ENCODE data around the gene SNPH.
A peak's percentile ranks its signal among the peaks of the same experiment; 100 is the strongest.
"Not testable (repeated sequence)": the region's sequence is repeated elsewhere in the genome, so short reads cannot be mapped to it uniquely, and the experiment has no call there.

SNPH gene

GRCh38 chr20:1334761-1335160 is 68.7 kb downstream of the SNPH start:
- Mint-ChIP-seq H3K4me3 (no peak overlapping the region), H3K27ac (no peak overlapping the region), H3K36me3 (ENCODE audit: low read depth) (peaks cover 38% of the 10 kb centered on the region), H3K9me3 (no peaks in the 10 kb centered on the region), H3K27me3 (peaks cover 8% of the 10 kb centered on the region), H3K4me1 (ENCODE audit: low read depth) (peaks cover 74% of the 10 kb centered on the region)
- intact Hi-C loops (cut with micrococcal nuclease) = no loop called here

- peaks cover 65% of the 10 kb centered on the region for H3K4me1 Mint-ChIP-seq (ENCODE audit: low read depth)
- H3K4me3 Mint-ChIP-seq = no peak overlapping the region
- no peaks in the 10 kb centered on the region for H3K9me3 Mint-ChIP-seq
- H3K27me3 Mint-ChIP-seq = peaks cover 8% of the 10 kb centered on the region
- intact Hi-C loops (cut with micrococcal nuclease) = no loop called here
- H3K27ac Mint-ChIP-seq = peak overlapping the region; percentile 41
- peaks cover 30% of the 10 kb centered on the region for H3K36me3 Mint-ChIP-seq (ENCODE audit: low read depth)
Measured at GRCh38 chr20:1335961-1336698, 70.0 kb downstream of the SNPH start.

GRCh38 chr20:1336699-1337367 is 70.7 kb downstream of the SNPH start:
- H3K36me3 Mint-ChIP-seq (ENCODE audit: low read depth) = peaks cover 23% of the 10 kb centered on the region
- H3K9me3 Mint-ChIP-seq = no peaks in the 10 kb centered on the region
- intact Hi-C loops (cut with micrococcal nuclease) = no loop called here
- peaks cover 61% of the 10 kb centered on the region for H3K4me1 Mint-ChIP-seq (ENCODE audit: low read depth)
- H3K27ac Mint-ChIP-seq = peak overlapping the region; percentile 41
- H3K4me3 Mint-ChIP-seq = no peak overlapping the region
- peaks cover 8% of the 10 kb centered on the region for H3K27me3 Mint-ChIP-seq

GRCh38 chr20:1337441-1337840 is 71.3 kb downstream of the SNPH start:
- Mint-ChIP-seq H3K9me3 (no peaks in the 10 kb centered on the region), H3K27ac (no peak overlapping the region), H3K36me3 (ENCODE audit: low read depth) (peaks cover 18% of the 10 kb centered on the region), H3K27me3 (peaks cover 8% of the 10 kb centered on the region), H3K4me3 (no peak overlapping the region), H3K4me1 (ENCODE audit: low read depth) (peaks cover 61% of the 10 kb centered on the region)
- intact Hi-C loops (cut with micrococcal nuclease) = no loop called here

GRCh38 chr20:1338096-1338495 is 72.0 kb downstream of the SNPH start:
- intact Hi-C loops (cut with micrococcal nuclease) = no loop called here
- H3K36me3 Mint-ChIP-seq (ENCODE audit: low read depth) = peaks cover 18% of the 10 kb centered on the region
- H3K4me1 Mint-ChIP-seq (ENCODE audit: low read depth) = peaks cover 55% of the 10 kb centered on the region
- H3K4me3 Mint-ChIP-seq = no peak overlapping the region
- peaks cover 8% of the 10 kb centered on the region for H3K27me3 Mint-ChIP-seq
- no peak overlapping the region for H3K27ac Mint-ChIP-seq
- H3K9me3 Mint-ChIP-seq = no peaks in the 10 kb centered on the region

- no peaks in the 10 kb centered on the region for H3K9me3 Mint-ChIP-seq
- no peak overlapping the region for H3K4me3 Mint-ChIP-seq
- no peak overlapping the region for H3K27ac Mint-ChIP-seq
- H3K27me3 Mint-ChIP-seq = peaks cover 8% of the 10 kb centered on the region
- intact Hi-C loops (cut with micrococcal nuclease) = no loop called here
- H3K4me1 Mint-ChIP-seq (ENCODE audit: low read depth) = peaks cover 48% of the 10 kb centered on the region
- H3K36me3 Mint-ChIP-seq (ENCODE audit: low read depth) = peaks cover 12% of the 10 kb centered on the region
Measured at GRCh38 chr20:1338801-1339200, 72.7 kb downstream of the SNPH start.

- peaks cover 9% of the 10 kb centered on the region for H3K36me3 Mint-ChIP-seq (ENCODE audit: low read depth)
- H3K27ac Mint-ChIP-seq = no peak overlapping the region
- H3K27me3 Mint-ChIP-seq = peaks cover 8% of the 10 kb centered on the region
- H3K9me3 Mint-ChIP-seq = no peaks in the 10 kb centered on the region
- intact Hi-C loops (cut with micrococcal nuclease) = no loop called here
- H3K4me3 Mint-ChIP-seq = no peak overlapping the region
- peaks cover 25% of the 10 kb centered on the region for H3K4me1 Mint-ChIP-seq (ENCODE audit: low read depth)
Measured at GRCh38 chr20:1341561-1342265, 75.6 kb downstream of the SNPH start.

GRCh38 chr20:1343446-1344124 is 77.5 kb downstream of the SNPH start:
- H3K4me1 Mint-ChIP-seq (ENCODE audit: low read depth); H3K4me3 Mint-ChIP-seq; H3K27me3 Mint-ChIP-seq; intact Hi-C loops (cut with micrococcal nuclease); H3K36me3 Mint-ChIP-seq (ENCODE audit: low read depth); H3K27ac Mint-ChIP-seq: not testable (repeated sequence)
- H3K9me3 Mint-ChIP-seq = peaks cover 11% of the 10 kb centered on the region

- Mint-ChIP-seq H3K27me3 (no peaks in the 10 kb centered on the region), H3K9me3 (peaks cover 18% of the 10 kb centered on the region), H3K36me3 (ENCODE audit: low read depth) (peaks cover 10% of the 10 kb centered on the region), H3K4me3 (no peak overlapping the region), H3K4me1 (ENCODE audit: low read depth) (peaks cover 6% of the 10 kb centered on the region), H3K27ac (no peak overlapping the region)
- intact Hi-C loops (cut with micrococcal nuclease) = no loop called here
Measured at GRCh38 chr20:1345030-1345755, 79.1 kb downstream of the SNPH start.

GRCh38 chr20:1345756-1346093 is 79.6 kb downstream of the SNPH start:
- H3K36me3 Mint-ChIP-seq (ENCODE audit: low read depth) = peaks cover 10% of the 10 kb centered on the region
- intact Hi-C loops (cut with micrococcal nuclease) = no loop called here
- H3K27ac Mint-ChIP-seq = no peak overlapping the region
- H3K27me3 Mint-ChIP-seq = no peaks in the 10 kb centered on the region
- H3K9me3 Mint-ChIP-seq = peaks cover 21% of the 10 kb centered on the region
- H3K4me3 Mint-ChIP-seq = no peak overlapping the region
- H3K4me1 Mint-ChIP-seq (ENCODE audit: low read depth) = peaks cover 6% of the 10 kb centered on the region

- no peak overlapping the region for H3K27ac Mint-ChIP-seq
- H3K36me3 Mint-ChIP-seq (ENCODE audit: low read depth) = peaks cover 17% of the 10 kb centered on the region
- no peaks in the 10 kb centered on the region for H3K27me3 Mint-ChIP-seq
- intact Hi-C loops (cut with micrococcal nuclease) = no loop called here
- H3K4me3 Mint-ChIP-seq = no peak overlapping the region
- H3K9me3 Mint-ChIP-seq = peaks cover 28% of the 10 kb centered on the region
- peaks cover 6% of the 10 kb centered on the region for H3K4me1 Mint-ChIP-seq (ENCODE audit: low read depth)
Measured at GRCh38 chr20:1346315-1346969, 80.3 kb downstream of the SNPH start.

GRCh38 chr20:1353956-1354355 is 87.9 kb downstream of the SNPH start:
- Mint-ChIP-seq H3K27me3 (no peaks in the 10 kb centered on the region), H3K36me3 (ENCODE audit: low read depth) (peaks cover 87% of the 10 kb centered on the region), H3K4me3 (no peak overlapping the region), H3K9me3 (peaks cover 45% of the 10 kb centered on the region), H3K27ac (no peak overlapping the region), H3K4me1 (ENCODE audit: low read depth) (no peaks in the 10 kb centered on the region)
- intact Hi-C loops (cut with micrococcal nuclease) = no loop called here
